Rectal smooth muscle tissue (tissue), 1 donor: Measurements from ENCODE around the gene TMED10.
A peak's percentile ranks its signal among the peaks of the same experiment; 100 is the strongest.
"Not testable (repeated sequence)": the region's sequence is repeated elsewhere in the genome, so short reads cannot be mapped to it uniquely, and the experiment has no call there.

Experiments
- H3K27ac ChIP-seq: one replicate; pipeline ENCODE4 v1.7.0; 2013; ENCODE audit warnings: low read depth, low read length, inconsistent platforms
- H3K27me3 ChIP-seq: one replicate; pipeline ENCODE4 v1.7.0; 2013; ENCODE audit warnings: low read length; ENCODE audit not compliant: control insufficient read depth, insufficient read depth
- H3K36me3 ChIP-seq: one replicate; pipeline ENCODE4 v1.7.0; 2013; ENCODE audit warnings: low read length; ENCODE audit not compliant: control insufficient read depth, insufficient read depth
- H3K4me1 ChIP-seq: one replicate; pipeline ENCODE4 v1.7.0; 2013; ENCODE audit warnings: low read length; ENCODE audit not compliant: control insufficient read depth, insufficient read depth
- H3K4me3 ChIP-seq: one replicate; pipeline ENCODE4 v1.7.0; 2013; ENCODE audit warnings: low read length
- H3K9ac ChIP-seq: one replicate; pipeline ENCODE4 v1.7.0; 2013; ENCODE audit warnings: low read length

Gene TMED10

DNA sequence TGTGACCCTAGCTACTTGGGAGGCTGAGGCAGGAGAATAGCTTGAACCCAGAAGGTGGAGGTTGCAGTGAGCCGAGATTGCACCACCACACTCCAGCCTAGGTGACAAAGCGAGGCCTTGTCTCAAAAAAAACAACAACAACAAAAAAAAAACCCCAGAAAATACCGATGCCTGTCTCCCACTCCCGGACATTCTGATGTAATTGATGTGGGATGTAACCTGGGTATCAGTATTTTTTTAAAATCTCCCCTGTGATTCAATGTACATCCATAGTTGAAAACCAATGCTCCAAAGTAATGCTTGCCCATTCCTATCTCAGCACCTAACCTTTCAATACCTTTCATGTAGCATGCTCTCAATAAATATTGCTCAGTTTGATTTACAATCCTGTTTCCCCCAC is 11.7 kb upstream of the TMED10 start:
- H3K9ac ChIP-seq: no peak overlapping the region
- H3K36me3 ChIP-seq: no peaks in the 10 kb centered on the region
- no peak overlapping the region for H3K4me3 ChIP-seq
- H3K27ac ChIP-seq: no peak overlapping the region
- H3K27me3 ChIP-seq: no peaks in the 10 kb centered on the region
- H3K4me1 ChIP-seq: no peaks in the 10 kb centered on the region

DNA sequence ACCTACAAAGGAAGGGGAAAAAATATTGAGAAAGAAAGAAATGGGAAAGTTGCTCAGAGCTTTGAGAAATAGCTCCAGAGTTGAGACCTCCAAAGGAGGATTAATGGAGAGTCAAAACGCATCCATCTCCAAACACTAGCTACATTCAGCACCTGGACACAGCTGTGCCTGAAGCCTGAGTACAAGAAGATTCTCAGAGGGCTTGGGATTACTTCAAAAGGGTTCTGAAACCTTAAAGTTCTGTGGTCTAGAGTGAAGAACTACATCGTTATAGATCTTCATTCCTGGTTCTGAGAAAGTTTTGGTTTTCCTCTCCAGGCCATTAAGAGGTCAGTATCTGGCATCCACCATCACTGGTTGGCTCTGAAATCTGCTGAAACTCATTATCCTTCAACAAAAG is 10.5 kb upstream of the TMED10 start:
- Histone ChIP-seq H3K4me1 (no peaks in the 10 kb centered on the region), H3K9ac (no peak overlapping the region), H3K27me3 (no peaks in the 10 kb centered on the region), H3K27ac (no peak overlapping the region), H3K4me3 (no peak overlapping the region), H3K36me3 (no peaks in the 10 kb centered on the region)

DNA sequence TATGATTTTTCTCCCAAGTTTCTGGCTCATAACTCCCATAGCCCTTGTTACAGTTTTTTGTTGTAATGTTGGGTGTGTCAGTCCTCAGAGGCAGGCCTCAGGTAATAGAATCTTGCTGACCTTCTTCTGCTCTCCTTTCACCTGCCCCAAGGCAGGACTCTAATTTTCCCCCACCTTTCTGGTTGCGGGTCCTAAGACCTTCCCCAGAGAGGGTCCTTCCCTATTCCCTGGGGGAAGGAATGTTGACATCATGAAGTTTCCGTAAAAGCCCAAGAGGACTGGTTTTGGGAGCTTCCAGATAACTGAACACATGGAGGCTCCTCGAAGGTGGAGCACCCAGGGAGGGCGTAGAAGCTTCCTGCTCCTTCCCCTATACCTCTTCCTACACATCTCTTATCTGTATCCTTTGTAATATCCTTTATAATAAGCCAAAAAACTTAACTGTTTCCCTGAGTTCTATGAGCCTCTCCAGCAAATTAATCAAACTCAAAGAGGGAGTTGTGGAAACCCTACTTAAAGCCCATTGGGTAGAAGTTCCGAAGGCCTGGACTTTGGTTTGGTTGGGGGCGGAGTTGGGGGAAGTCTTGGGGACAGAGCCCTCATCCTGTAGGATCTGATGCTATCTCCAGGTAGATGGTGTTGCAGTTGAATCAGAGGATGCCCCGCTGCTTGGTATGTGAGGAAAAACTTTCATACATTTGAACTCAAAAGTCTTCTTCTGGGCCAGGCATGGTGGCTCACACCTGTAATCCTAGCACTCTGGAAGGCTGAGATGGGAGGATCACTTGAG is 9.0 kb upstream of the TMED10 start:
- H3K4me1 ChIP-seq: no peaks in the 10 kb centered on the region
- no peaks in the 10 kb centered on the region for H3K36me3 ChIP-seq
- no peak overlapping the region for H3K4me3 ChIP-seq
- H3K9ac ChIP-seq: no peak overlapping the region
- no peaks in the 10 kb centered on the region for H3K27me3 ChIP-seq
- H3K27ac ChIP-seq: no peak overlapping the region

DNA sequence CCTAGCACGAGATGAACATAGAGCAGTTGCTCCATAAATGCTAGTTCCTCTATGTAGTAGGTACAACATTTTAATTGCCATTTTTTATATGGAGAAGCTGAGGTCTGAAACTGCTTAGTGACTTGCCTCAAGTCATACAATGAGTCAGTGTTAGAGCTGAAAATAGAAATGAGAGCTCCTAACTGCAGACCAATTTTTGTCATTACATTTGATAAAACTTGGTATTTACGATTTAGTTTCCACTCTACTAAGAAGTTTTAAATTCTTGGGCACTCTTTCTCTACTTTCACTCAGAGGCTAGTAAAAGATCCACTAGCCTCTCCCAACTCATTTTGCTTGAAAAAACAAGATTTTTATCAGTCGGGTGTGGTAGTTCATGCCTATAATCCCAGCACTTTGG is 8.1 kb upstream of the TMED10 start:
- no peak overlapping the region for H3K4me3 ChIP-seq
- no peaks in the 10 kb centered on the region for H3K4me1 ChIP-seq
- H3K27ac ChIP-seq: no peak overlapping the region
- H3K9ac ChIP-seq: no peak overlapping the region
- no peaks in the 10 kb centered on the region for H3K36me3 ChIP-seq
- H3K27me3 ChIP-seq: no peaks in the 10 kb centered on the region

DNA sequence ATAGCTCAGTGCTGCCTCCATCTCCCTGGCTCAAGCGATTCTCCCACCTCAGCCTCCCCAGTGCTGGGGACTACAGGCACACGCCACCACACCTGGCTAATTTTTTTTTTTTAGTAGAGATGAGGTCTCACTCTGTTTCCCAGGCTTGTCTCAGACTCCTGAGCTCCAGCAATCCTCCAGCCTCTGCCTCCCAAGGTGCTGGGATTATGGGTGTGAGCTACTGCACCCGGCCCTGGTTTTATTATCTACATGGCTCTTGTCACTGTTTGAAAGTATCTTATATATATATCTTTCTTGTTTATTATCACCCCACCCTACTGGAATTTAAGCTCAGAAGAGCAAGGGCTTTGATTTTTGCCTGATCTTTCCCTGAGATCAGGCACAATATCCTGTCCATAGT is 7.6 kb upstream of the TMED10 start:
- Histone ChIP-seq H3K9ac (no peak overlapping the region), H3K27ac (no peak overlapping the region), H3K27me3 (no peaks in the 10 kb centered on the region), H3K4me3 (no peak overlapping the region), H3K4me1 (no peaks in the 10 kb centered on the region), H3K36me3 (no peaks in the 10 kb centered on the region)

DNA sequence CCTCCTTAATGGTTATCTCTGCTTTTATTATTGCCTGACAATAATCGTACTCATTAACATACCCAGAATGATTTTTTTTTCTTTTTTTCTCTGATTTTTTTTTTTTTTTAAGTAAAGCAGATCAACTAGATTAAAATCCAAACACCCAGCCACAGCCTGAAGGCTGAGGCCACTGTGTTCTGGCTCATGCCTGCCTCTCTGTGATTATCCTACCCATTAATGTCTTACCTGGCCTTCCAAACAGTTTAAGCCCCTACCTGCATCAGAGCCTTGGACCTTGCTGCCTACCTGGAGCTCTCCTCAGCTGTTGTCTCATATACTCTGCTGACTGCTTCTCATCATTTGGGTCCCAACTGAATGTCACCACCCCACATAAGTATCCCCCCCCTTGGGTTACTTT is 6.8 kb upstream of the TMED10 start:
- no peaks in the 10 kb centered on the region for H3K27me3 ChIP-seq
- no peaks in the 10 kb centered on the region for H3K36me3 ChIP-seq
- H3K4me3 ChIP-seq: no peak overlapping the region
- no peak overlapping the region for H3K9ac ChIP-seq
- no peak overlapping the region for H3K27ac ChIP-seq
- no peaks in the 10 kb centered on the region for H3K4me1 ChIP-seq

DNA sequence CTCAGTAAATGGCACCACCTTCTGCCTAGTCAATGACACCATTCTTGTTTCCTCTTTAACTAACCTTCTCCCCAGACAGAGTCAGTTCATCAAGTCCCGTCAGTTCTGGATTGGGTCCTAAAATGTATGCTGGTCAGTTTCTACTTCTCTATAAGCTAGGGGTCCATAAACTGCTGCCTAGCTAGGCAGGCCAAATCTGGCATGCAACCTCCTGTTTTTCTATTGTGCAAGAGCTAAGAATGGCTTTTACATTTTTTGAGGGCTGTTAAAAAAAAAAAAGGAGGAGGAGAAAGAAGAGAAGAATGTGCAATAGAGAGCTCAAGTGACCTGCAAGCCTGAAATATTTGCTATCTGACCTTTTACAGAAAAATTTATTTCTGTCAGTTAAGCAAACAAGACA is 6.4 kb upstream of the TMED10 start:
- no peak overlapping the region for H3K27ac ChIP-seq
- no peaks in the 10 kb centered on the region for H3K4me1 ChIP-seq
- no peak overlapping the region for H3K4me3 ChIP-seq
- H3K36me3 ChIP-seq: no peaks in the 10 kb centered on the region
- H3K27me3 ChIP-seq: no peaks in the 10 kb centered on the region
- H3K9ac ChIP-seq: no peak overlapping the region

DNA sequence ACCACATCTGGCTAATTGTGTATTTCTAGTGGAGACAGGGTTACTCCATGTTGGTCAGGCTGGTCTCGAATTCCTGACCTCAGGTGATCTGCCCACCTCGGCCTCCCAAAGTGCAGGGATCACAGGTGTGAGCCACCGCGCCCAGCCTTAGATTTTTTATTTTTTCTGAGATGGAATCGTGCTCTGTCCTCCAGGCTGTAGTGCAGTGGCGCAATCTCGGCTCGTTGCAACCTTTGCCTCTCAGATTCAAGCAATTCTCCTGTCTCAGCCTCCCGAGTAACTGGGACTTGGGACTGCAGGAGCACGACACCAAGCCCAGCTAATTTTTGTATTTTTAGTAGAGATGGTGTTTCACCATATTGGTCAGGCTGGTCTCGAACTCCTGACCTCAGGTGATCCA is 5.8 kb upstream of the TMED10 start:
- not testable (repeated sequence) for H3K4me1 ChIP-seq, H3K27ac ChIP-seq, H3K4me3 ChIP-seq, H3K9ac ChIP-seq, H3K27me3 ChIP-seq, H3K36me3 ChIP-seq

DNA sequence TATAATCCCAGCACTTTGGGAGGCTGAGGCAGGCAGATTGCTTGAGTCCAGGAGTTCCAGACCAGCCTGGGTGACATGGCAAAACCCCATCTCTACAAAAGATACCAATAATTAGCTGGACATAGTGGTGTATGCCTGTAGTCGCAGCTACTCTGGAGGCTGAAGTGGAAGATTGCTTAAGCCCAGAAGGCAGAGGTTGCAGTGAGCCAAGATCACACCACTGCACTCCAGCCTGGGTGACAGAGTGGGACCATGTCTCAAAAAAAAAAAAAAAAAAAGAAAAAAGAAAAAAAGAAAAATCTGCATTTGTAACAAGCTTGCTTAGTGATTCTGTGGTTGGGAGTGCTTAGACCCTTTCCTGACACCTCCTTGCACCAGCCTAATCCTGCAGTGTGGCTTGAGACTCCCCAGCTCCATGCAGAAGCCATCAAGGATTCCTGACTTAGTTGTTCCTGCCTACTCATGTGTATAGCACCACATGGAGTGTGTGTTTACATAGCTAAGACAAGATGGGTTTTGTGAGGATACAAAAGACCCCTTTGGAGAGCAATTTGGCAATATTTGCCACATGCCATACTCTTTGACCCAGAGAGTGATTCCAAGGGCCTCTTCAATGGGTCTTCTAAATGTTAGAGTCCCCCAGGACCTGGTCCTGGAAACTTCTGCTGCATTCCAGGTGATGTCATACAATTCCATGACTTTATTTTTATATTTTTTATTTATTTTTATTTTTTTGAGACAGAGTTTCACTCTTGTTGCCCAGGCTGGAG is 5.1 kb upstream of the TMED10 start:
- Histone ChIP-seq H3K4me3 (no peak overlapping the region), H3K27me3 (no peaks in the 10 kb centered on the region), H3K9ac (no peak overlapping the region), H3K27ac (no peak overlapping the region), H3K36me3 (no peaks in the 10 kb centered on the region), H3K4me1 (no peaks in the 10 kb centered on the region)

DNA sequence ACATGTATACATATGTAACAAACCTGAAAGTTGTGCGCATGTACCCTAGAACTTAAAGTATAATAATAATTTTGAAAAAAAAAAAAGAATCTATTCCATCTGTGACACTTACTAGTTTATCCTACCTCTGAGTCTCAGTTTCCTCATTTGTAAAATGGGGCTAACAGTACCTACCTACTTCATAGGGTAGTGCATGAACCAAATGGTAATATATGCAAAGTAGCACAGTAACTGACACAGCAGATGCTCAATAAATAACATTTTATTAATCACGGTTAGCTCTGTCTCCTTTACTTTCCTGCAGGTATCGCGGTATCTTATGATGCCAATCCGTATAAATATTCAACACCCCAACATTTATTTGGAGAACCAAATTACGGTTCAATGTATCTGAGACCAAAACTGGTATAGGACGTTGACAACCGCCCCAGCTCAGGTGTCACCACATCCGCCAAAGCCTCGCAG is 703 bp downstream of the TMED10 start:
- Histone ChIP-seq H3K27me3 (no peaks in the 10 kb centered on the region), H3K4me1 (no peaks in the 10 kb centered on the region), H3K36me3 (no peaks in the 10 kb centered on the region), H3K9ac (peak overlapping the region; percentile 98), H3K4me3 (peak overlapping the region; percentile 97), H3K27ac (peak overlapping the region; percentile 96)

DNA sequence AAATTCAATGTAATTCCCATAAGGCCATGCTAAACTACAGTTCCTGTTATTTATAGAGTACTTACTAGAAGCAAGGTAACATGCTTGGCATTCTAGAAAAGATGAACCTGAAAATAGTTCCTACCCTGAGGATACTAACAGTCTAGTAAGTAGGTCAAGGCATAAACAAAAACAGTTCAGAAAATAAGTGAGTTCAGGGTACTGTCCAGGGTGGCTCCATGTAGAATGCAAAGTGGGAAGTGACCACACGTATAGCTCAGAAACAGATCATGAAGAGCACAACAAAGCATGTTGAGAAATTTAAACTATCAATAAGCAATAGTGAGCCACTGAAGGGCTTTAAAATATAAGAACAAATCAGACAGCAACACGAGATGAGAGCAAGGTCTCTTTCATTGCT is 2.3 kb downstream of the TMED10 start:
- H3K27me3 ChIP-seq: no peaks in the 10 kb centered on the region

DNA sequence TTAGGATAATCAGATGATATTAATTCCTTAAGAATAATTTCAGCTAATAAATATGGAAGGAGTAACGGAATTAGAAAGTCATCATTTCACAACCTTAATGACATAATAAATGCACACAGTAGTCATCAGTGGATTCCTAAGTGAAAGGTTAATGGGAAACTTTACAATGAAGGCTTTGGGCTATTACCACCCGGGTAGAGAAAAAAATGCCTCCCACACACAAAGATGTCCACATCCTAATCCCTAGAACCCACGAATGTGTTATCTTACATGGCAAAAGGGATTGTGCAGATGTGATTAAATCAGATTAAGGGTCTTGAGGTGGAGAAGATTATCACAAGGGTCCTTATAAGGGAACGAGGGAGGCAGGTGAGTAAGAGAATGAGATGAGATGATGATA is 5.6 kb downstream of the TMED10 start:
- Histone ChIP-seq H3K4me1 (no peaks in the 10 kb centered on the region), H3K9ac (no peak overlapping the region), H3K36me3 (no peaks in the 10 kb centered on the region), H3K27ac (no peak overlapping the region), H3K27me3 (no peaks in the 10 kb centered on the region), H3K4me3 (no peak overlapping the region)

More for the DNA sequence above, 2.3 kb downstream of the TMED10 start:
- no peaks in the 10 kb centered on the region for H3K36me3 ChIP-seq
- H3K4me1 ChIP-seq: no peaks in the 10 kb centered on the region
- H3K4me3 ChIP-seq: no peak overlapping the region
- H3K27ac ChIP-seq: no peak overlapping the region
- no peak overlapping the region for H3K9ac ChIP-seq
